Measurements from ENCODE around the gene TSPAN9.

TSPAN9 gene

GRCh38 chr12:3213768-3214167 lies 136.6 kb downstream of the TSPAN9 start:
- no peak for DNase-seq

- DNase-seq = no peak
Observed at GRCh38 chr12:3214526-3215365, 137.6 kb downstream of the TSPAN9 start.

- DNase-seq = no peak
Observed at GRCh38 chr12:3215410-3215975, 138.3 kb downstream of the TSPAN9 start.

- no peak for DNase-seq
Observed at GRCh38 chr12:3216097-3216496, 138.9 kb downstream of the TSPAN9 start.

GRCh38 chr12:3216726-3217682 lies 139.8 kb downstream of the TSPAN9 start:
- DNase-seq = peak; percentile 56 to 79 (median 75)

GRCh38 chr12:3217683-3218079 lies 140.5 kb downstream of the TSPAN9 start:
- no peak for DNase-seq

- peak in 1 of 3 donors; percentile 39 for DNase-seq
Observed at GRCh38 chr12:3218228-3219171, 141.3 kb downstream of the TSPAN9 start.

- no peak for DNase-seq
Observed at GRCh38 chr12:3219233-3219632, 142.1 kb downstream of the TSPAN9 start.

- no peak for DNase-seq
Observed at GRCh38 chr12:3220382-3221321, 143.5 kb downstream of the TSPAN9 start.

- DNase-seq = no peak
Observed at GRCh38 chr12:3222306-3222705, 145.1 kb downstream of the TSPAN9 start.

GRCh38 chr12:3222979-3223378 lies 145.8 kb downstream of the TSPAN9 start:
- DNase-seq = no peak

GRCh38 chr12:3223601-3224529 lies 146.7 kb downstream of the TSPAN9 start:
- DNase-seq = no peak

GRCh38 chr12:3224530-3224903 lies 147.3 kb downstream of the TSPAN9 start:
- DNase-seq = no peak

- peak; percentile 89 to 95 (median 93) for DNase-seq
Observed at GRCh38 chr12:3225154-3225795, 148.1 kb downstream of the TSPAN9 start.

GRCh38 chr12:3225796-3226180 lies 148.6 kb downstream of the TSPAN9 start:
- peak in 1 of 3 donors; percentile 11 for DNase-seq

GRCh38 chr12:3226264-3226663 lies 149.1 kb downstream of the TSPAN9 start:
- no peak for DNase-seq

- no peak for DNase-seq
Observed at GRCh38 chr12:3227076-3227975, 150.1 kb downstream of the TSPAN9 start.

- no peak for DNase-seq
Observed at GRCh38 chr12:3228552-3228951, 151.4 kb downstream of the TSPAN9 start.
